Sigmoid colon (tissue), 4 donors: ENCODE measurements around the gene KCND3.

Experiments used
- EP300 ChIP-seq, 4 donors: sonication (generic); formaldehyde crosslinking; IDR thresholded peaks; one replicate each; pipeline ENCODE4 v1.6.1; 2017; ENCODE audit warnings: antibody characterized with exemption in 4 of 4
- POLR2AphosphoS5 ChIP-seq, 4 donors: sonication (generic); formaldehyde crosslinking; IDR thresholded peaks; one replicate each; pipeline ENCODE4 v1.6.1; 2017; ENCODE audit warnings: antibody characterized with exemption in 4 of 4
- TF ChIP-seq, protein P1 (sequence below), 4 experiments: fragments of 450-650 bp in 3 of 4; fragments of 200-600 bp in 1 of 4; IDR thresholded peaks; one replicate each; pipeline ENCODE4 v1.5.1; 2016 to 2019; ENCODE audit warnings: antibody characterized with exemption in 4 of 4, mild to moderate bottlenecking in 3 of 4, moderate library complexity in 2 of 4

DNA sequence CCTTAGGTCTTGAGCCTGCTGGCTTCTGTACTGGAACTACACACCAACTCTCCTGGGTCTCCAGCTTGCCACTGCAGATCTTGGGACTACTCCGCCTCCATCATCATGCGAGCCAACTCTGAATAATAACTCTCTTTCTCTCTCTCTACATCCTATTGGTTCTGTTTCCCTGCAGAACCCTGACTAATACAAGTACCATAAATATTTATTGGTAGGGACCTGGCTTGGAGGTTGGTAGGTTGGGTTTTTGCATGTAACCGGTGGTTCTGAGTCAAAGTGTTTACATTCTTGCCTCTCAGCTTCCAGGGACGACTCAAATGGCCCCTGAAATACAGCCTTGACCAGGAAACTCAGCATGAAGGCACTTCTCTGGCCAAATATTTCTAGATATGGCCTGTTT, 110.4 kb downstream of the KCND3 start:
- TF ChIP-seq EP300 (IDR thresholded peaks at IDR 0.05) (no peak), POLR2AphosphoS5 (IDR thresholded peaks at IDR 0.05) (no peak)
- TF ChIP-seq, protein P1, sequence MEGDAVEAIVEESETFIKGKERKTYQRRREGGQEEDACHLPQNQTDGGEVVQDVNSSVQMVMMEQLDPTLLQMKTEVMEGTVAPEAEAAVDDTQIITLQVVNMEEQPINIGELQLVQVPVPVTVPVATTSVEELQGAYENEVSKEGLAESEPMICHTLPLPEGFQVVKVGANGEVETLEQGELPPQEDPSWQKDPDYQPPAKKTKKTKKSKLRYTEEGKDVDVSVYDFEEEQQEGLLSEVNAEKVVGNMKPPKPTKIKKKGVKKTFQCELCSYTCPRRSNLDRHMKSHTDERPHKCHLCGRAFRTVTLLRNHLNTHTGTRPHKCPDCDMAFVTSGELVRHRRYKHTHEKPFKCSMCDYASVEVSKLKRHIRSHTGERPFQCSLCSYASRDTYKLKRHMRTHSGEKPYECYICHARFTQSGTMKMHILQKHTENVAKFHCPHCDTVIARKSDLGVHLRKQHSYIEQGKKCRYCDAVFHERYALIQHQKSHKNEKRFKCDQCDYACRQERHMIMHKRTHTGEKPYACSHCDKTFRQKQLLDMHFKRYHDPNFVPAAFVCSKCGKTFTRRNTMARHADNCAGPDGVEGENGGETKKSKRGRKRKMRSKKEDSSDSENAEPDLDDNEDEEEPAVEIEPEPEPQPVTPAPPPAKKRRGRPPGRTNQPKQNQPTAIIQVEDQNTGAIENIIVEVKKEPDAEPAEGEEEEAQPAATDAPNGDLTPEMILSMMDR (IDR thresholded peaks at IDR 0.05) = no peak
